Stimulated activated CD4-positive, alpha-beta T cell treated with anti-CD3 and anti-CD28 coated beads, Interleukin-2, amount 100 ng/mL, for 4 hours (primary cell): ENCODE measurements around the gene MICU1.

Experiments used
- DNase-seq: peaks from one replicate; pipeline ENCODE4 v3.0.0-alpha.2; 2020; ENCODE audit warnings: low read depth

MICU1 gene

GRCh38 chr10:72630144-72630543, 4.3 kb upstream of the MICU1 start:
- no peak for DNase-seq

DNA sequence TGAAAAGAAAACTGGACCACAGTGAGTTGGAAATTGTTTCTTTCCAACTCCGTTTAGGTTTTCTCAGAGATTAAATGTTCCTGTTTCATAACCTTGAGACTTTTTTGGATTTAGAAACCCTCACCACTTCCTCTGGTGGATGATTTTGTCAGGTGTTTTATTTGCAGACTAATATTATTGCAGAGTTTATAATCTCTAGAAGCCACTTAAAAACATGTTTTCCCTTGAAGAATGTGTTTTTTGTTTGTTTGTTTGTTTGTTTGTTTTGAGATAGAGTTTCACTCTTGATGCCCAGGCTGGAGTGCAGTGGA, 520 bp upstream of the MICU1 start:
- no peak for DNase-seq

GRCh38 chr10:72625276-72625607, 637 bp downstream of the MICU1 start:
- no peak for DNase-seq

DNA sequence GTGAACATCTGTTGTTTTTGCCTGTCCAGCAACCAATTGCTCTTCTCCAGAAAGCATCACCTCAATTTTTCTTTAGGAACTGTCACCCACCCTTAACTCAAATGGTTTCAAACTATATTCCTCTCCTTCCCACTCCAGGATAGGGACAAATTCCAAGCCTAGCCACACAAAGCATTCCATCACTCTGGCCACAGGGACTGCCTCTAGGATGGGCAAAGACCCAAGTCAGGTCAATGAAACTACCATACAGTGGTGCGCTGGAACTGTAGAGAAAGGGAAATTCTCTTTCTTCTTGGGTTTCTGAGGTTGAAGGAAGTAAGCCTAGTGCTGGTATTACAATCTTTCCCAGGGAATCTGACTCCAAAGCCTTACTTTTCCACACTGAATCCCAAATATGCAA, 3.6 kb downstream of the MICU1 start:
- DNase-seq: no peak

DNA sequence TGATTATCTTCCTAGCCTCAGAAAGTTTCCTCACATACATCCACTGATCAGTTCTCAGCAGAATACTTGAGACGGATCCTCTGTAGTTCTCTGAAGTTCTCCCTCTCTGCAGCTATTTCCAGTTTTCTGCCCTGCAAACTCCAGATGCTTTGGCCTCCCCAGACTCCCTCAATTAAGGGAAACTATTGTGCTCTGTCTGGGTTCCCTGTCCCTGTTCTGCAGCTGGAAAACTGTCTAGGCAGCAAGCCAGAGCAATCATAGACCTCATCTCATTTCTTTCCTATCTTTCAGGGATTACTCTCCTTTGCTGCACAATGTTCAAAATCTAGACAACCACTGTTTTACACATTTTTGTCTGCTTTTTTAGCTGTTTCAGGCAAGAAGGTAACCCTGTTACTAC, 9.2 kb downstream of the MICU1 start:
- DNase-seq: no peak

DNA sequence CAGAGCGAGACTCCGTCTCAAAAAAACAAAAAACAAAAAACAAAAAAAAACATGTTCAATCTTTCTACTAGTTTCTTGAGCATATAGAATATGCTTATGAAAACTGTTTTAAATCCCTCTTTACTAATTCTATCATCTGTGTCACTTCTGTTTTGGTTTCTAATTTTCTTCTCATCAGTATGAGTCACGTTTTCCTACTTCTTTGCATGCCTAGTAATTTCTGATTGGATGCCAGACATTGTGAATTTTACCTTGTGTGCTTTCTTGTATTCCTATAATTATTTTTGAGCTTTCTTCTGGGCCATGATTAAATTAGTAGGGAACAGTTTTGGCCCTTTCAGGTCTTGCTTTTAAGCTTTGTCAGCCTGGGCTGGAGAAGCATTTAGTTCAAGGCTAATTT, 9.9 kb downstream of the MICU1 start:
- no peak for DNase-seq

- DNase-seq: no peak
These were observed 13.6 kb downstream of the MICU1 start for GRCh38 chr10:72612203-72612826.

DNA sequence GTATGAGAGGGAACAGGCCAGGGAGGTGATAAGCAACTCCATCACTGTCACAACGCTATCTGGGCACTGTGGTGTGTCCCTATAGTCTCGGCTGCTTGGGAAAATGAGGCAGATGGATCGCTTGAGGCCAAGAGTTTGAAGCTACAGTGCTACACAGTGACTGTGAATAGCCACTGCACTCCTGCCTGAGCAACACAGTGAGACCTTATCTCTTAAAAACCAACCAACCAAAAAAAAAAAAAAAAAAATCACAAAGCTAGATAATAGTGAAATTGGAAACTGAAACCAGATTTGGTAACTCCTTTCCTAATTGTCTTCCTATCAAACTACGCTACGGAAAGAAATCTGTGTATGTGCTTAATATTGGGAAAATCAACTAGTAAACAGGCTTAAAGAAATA, 14.1 kb downstream of the MICU1 start:
- no peak for DNase-seq

DNA sequence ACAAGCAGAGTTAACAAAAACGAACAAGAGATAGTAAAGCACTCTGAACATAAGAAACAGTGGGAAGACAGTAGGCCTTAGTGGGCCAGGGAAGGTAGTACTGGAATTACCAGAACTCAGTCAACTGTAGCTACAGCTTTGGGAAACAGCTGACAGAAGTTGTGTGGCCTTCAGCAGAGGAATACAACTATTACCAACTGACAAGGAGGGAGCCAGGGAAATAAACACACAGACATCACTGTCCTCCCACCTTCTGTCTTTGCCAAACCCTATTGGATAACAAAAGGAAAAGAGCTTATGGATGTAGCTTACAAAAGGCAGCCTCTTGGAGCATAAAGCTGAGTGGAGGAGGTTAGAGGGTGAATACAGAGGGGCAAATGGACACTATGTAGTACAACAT, 15.4 kb downstream of the MICU1 start:
- DNase-seq: no peak

- DNase-seq: no peak
These were observed 20.8 kb downstream of the MICU1 start for GRCh38 chr10:72605122-72605521.

DNA sequence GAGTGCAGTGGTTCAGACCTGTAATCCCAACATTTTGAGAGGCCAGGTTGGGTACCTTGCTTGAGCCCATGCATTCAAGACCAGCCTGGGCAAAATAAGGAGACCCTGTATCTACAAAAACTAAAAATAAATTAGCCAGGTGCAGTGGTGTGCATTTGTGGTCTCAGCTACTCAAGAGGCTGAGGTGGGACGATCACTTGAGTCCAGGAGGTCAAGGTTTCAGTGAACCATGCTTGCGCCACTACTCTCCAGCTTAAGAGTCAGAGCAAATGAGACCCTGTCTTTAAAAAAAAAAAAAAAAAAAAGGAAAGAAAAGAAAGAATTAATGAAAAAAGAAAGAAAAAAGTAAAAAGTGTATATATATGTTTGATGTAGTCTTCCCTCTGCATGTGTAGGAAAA, 24.7 kb downstream of the MICU1 start:
- DNase-seq: no peak

DNA sequence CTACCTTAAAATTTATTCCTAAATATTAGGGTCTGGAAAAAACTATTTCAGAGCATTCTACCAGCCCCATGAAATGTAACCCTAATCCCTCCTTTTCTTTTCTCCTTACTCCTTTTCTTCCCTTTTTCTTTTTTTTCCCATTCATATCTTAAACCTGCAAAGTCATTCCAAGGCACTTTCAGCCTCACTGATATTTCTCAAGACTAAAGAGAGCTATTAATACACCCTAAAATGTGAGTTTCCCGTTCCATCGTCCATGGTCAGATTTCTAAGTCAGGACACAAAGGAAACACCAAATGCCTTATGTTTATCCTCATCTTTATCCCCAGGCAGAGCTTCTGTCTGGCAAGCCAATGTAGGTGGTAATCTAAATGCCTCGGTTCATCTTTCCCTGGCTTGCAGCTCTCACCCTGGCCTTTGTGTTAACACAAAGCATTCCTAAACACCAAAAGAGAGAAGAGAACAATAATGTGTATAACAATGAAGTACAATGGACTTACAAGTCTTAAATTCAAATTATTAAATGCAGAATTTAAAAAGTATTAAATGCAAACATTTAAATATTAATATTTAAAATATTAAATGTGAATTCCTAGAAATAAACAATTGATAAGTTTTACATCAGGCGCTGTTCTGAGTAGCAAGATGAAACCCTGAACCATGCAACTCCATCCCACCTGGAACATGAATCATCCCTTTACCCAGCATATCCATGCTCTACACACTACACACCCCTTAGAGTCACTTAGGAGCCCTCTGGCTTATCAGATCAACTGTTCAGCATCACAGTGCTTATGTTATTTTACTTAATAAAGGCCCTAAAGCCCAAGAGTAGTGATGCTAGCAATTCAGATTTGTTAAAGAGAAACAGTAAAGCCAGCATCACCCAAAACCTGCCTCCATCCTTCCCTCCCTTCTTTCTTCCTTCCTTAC, 26.8 kb downstream of the MICU1 start:
- no peak for DNase-seq

- no peak for DNase-seq
These were observed 28.0 kb downstream of the MICU1 start for GRCh38 chr10:72597897-72598296.

DNA sequence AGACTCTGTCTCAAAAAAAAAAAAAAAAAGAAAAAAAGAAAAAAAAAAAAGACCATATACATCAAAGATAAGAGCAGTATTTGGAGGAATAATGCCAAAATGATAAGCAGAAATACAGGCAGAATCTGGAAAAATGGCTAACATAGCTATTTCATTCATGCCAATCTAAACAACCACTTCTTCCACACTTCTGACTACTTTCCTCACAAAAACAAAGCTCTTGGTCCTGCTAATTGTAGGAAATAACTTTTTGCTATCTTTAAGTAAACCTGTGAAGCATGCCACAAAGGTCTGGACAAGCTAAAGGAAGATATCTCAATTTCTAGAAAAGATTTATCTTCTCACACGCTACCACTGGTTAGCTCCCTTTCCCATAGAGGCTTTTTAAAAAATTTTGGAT, 30.4 kb downstream of the MICU1 start:
- DNase-seq: no peak

DNA sequence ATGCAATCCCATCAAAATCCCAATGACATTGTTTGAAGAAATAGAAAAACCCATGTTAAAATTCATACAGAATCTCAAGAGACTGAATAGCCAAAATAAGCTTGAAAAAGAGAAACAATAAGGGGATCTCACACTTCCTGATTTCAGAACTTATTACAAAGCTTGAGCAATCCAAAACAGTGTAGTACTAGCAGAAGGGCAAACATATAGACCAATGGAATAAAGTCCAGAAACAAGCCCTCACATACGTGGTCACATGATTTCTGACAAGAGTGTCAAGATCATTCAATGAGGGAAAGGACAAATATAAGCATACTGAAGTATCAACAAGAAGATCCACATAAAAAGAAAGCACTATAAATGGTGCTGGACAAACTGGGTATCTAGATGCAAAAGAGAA, 31.9 kb downstream of the MICU1 start:
- DNase-seq: no peak

DNA sequence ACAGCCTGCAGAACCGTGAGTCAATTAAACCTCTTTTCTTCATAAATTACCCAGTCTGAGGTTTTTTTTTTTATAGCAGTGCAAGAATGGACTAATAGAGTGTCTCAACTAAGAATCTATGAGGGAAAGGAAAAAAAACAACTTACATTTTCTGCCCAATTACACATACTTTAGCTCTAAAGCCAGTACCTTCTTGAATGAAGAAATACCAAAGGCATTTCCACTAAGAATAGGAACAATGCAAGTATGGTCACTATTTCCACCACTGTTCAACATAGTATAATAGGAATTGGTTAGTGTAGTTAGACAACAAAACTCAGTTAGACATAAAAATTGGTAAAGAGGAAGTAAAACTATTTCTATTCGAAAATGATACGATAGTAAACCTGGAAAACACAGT, 37.6 kb downstream of the MICU1 start:
- no peak for DNase-seq

DNA sequence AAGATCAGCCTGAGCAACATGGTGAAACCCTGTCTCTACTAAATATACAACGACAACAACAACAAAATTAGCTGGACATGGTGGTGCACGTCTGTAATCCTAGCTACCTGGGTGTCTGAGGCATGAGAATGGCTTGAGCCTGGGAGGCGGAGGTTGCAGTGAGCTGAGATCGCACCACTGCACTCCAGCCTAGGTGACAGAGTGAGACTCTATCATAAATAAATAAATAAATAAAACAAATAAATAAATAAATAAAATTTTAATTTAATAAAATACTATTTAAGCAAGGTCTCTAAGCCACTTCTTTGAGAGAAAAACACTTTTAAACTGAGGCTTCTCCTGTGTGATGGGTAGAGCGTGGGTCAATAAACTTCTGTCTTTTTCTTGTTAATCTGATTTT, 38.3 kb downstream of the MICU1 start:
- no peak for DNase-seq

DNA sequence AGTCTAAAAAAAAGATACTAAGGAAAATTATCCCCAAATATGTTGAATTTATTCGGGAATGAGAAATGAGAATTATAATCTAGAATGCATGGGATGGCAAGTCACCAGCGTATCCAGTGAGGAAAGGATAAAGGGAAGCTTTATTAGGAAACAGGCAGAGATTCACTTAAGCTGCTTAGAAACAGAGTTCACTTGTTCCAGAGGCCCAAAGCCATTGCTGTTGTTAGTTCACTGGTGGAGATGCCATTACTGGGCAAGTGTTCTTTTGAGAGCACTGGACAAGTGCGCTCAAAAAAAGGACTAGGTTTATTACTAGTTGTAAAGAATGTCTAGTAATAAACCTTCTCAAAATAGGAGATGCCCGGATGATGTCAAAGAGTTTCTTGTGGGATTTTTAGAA, 51.2 kb downstream of the MICU1 start:
- DNase-seq: no peak

GRCh38 chr10:72573079-72573478, 52.8 kb downstream of the MICU1 start:
- no peak for DNase-seq

- DNase-seq: no peak
These were observed 57.8 kb downstream of the MICU1 start for GRCh38 chr10:72567889-72568640.

DNA sequence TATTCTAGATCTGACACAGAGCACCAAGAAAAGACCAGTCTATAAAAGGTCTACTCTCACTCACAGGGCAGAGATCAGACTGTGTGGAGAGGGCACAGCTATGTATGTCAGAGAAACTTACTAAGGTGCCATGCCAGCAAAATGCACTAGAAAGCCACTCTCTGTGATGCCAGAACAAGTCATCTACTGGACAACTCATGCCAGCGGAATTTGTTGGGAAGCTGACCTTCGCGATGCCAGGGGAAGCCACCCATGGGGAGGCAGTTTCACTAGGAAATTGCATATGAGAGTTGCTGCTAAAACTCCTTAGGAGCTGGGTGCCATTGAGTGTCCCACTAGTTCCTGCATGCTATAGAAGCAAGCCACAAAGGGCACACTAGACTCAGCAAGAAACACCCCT, 58.5 kb downstream of the MICU1 start:
- no peak for DNase-seq

- no peak for DNase-seq
These were observed 61.3 kb downstream of the MICU1 start for GRCh38 chr10:72564596-72564995.

GRCh38 chr10:72563327-72563932, 62.4 kb downstream of the MICU1 start:
- no peak for DNase-seq
